HEK293T (cell line): Measurements from ENCODE around the gene C19orf47.

Experiments used
- BHLHE40 ChIP-seq: fragments of 450-650 bp; IDR thresholded peaks from 2 replicates; pipeline ENCODE4 v1.6.1; 2016; ENCODE audit warnings: mild to moderate bottlenecking, moderate library complexity, borderline replicate concordance
- FOXA1 ChIP-seq: fragments of 450-650 bp; IDR thresholded peaks from 2 replicates; pipeline ENCODE4 v1.6.1; 2016; ENCODE audit warnings: mild to moderate bottlenecking
- HDGF ChIP-seq: fragments of 450-650 bp; IDR thresholded peaks from 2 replicates; pipeline ENCODE4 v1.6.1; 2017; ENCODE audit warnings: antibody characterized with exemption, borderline replicate concordance
- SP1 ChIP-seq: fragments of 450-650 bp; IDR thresholded peaks from 2 replicates; pipeline ENCODE4 v1.6.1; 2017

GRCh38 chr19:40317338-40317737 lies 30.9 kb downstream of the C19orf47 start:
- TF ChIP-seq HDGF (no peak), BHLHE40 (no peak), SP1 (no peak), FOXA1 (no peak)
